ENCODE results near the gene MS4A6E.
"Not testable (repeated sequence)": the region's sequence is repeated elsewhere in the genome, so short reads cannot be mapped to it uniquely, and the experiment has no call there.

Gene MS4A6E

GRCh38 chr11:60326955-60327354, at the start of gene MS4A6E:
Gene MS4A6E, plus strand, starts transcription at chr11:60327255. Its CDS starts 7,641 bp downstream, at chr11:60334896.
- FAIRE-seq = no peak

GRCh38 chr11:60280412-60280811, 46.6 kb upstream of the MS4A6E start, which contains the start of gene MS4A4A:
Gene MS4A4A, plus strand, starts transcription at chr11:60280666. Its CDS starts 10 bp downstream, at chr11:60280676.
- FAIRE-seq = no peak

GRCh38 chr11:60281485-60281884, 45.6 kb upstream of the MS4A6E start:
- FAIRE-seq = no peak

- no peak for FAIRE-seq
These were observed 44.8 kb upstream of the MS4A6E start for GRCh38 chr11:60282286-60282685.

- not testable (repeated sequence) for FAIRE-seq
These were observed 41.5 kb upstream of the MS4A6E start for GRCh38 chr11:60285411-60286126.

- no peak for FAIRE-seq
These were observed 38.5 kb upstream of the MS4A6E start for GRCh38 chr11:60288531-60288930.

GRCh38 chr11:60292145-60292544, 34.9 kb upstream of the MS4A6E start:
- FAIRE-seq = no peak

- FAIRE-seq = no peak
These were observed 25.9 kb upstream of the MS4A6E start for GRCh38 chr11:60301178-60301577.

GRCh38 chr11:60301884-60302283, 25.2 kb upstream of the MS4A6E start:
- not testable (repeated sequence) for FAIRE-seq

- FAIRE-seq = no peak
These were observed 23.4 kb upstream of the MS4A6E start for GRCh38 chr11:60303661-60304060.

GRCh38 chr11:60305906-60306619, 21.0 kb upstream of the MS4A6E start:
- FAIRE-seq = no peak

GRCh38 chr11:60307507-60308195, 19.4 kb upstream of the MS4A6E start:
- FAIRE-seq = no peak

- FAIRE-seq = no peak
These were observed 16.6 kb upstream of the MS4A6E start for GRCh38 chr11:60310407-60310998.

- FAIRE-seq = no peak
These were observed 12.3 kb upstream of the MS4A6E start for GRCh38 chr11:60314635-60315321.

- FAIRE-seq = no peak
These were observed 11.2 kb upstream of the MS4A6E start for GRCh38 chr11:60315871-60316270.

- FAIRE-seq = no peak
These were observed 10.7 kb upstream of the MS4A6E start for GRCh38 chr11:60316317-60316716.

GRCh38 chr11:60318726-60319125, 8.3 kb upstream of the MS4A6E start:
- FAIRE-seq = no peak

- no peak for FAIRE-seq
These were observed 6.0 kb upstream of the MS4A6E start for GRCh38 chr11:60321051-60321450.

- no peak for FAIRE-seq
These were observed 1.4 kb downstream of the MS4A6E start for GRCh38 chr11:60328460-60328859.

GRCh38 chr11:60332846-60333245, 5.8 kb downstream of the MS4A6E start:
- no peak for FAIRE-seq

- no peak for FAIRE-seq
These were observed 7.1 kb downstream of the MS4A6E start for GRCh38 chr11:60334005-60334620.

GRCh38 chr11:60336767-60337391, 9.8 kb downstream of the MS4A6E start:
- no peak for FAIRE-seq
